ENCODE measurements around the gene BPIFB2.
"Not testable (repeated sequence)": the region's sequence is repeated elsewhere in the genome, so short reads cannot be mapped to it uniquely, and the experiment has no call there.

The BPIFB2 gene, protein sequence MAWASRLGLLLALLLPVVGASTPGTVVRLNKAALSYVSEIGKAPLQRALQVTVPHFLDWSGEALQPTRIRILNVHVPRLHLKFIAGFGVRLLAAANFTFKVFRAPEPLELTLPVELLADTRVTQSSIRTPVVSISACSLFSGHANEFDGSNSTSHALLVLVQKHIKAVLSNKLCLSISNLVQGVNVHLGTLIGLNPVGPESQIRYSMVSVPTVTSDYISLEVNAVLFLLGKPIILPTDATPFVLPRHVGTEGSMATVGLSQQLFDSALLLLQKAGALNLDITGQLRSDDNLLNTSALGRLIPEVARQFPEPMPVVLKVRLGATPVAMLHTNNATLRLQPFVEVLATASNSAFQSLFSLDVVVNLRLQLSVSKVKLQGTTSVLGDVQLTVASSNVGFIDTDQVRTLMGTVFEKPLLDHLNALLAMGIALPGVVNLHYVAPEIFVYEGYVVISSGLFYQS

DNA sequence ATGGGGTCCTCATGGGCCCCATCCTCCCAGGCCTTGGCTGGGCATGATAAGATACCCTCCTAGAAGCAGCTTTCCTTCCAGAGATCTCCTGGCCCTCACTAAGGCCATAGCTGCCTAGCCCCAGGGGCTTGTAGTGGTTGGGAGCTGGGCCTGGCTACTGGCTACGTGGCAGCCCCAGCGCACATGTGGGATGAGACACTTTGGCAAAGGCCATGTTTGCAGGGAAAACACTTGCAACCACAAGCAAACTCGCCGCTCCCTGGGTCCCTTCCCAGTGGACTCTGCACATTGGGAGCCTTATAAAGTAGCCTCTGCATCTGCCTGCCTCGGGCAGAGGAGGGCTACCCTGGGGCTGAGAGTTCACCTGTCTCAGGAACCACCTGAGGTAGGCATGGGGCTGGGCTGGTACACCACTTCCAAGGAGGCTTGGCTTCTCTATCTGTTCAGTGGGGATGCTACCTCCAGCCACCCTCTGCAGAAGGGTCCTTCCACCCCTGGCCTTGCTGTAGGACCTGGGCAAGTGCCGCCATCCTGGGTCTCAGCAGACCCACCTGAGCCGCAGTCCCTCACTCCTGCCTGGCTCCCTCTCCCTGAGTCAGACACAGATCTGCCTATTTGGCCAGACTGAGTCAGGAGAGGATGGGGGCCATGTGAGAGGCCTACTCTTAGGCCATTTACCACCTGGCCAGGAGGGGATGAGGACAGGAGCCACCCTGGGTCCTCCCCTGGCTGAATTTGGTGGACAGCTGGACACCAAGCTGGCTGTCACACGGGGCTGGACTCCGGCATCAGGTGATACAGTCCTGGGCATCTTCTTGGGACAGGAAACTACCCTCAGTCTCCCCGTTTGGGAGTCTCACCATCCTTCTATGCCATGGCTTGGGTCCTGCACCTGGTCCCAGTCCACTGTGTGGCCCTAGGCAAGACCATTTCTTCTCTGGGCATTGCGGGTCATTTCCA, at the start of gene BPIFB2:
BPIFB2 (plus strand) TSS at position 329 of the 960 bp plus-strand sequence. CDS start 871 bp downstream, outside the sequence.
- DNase-seq (ENCODE audit: low read depth in 2 of 2), result no peak

DNA sequence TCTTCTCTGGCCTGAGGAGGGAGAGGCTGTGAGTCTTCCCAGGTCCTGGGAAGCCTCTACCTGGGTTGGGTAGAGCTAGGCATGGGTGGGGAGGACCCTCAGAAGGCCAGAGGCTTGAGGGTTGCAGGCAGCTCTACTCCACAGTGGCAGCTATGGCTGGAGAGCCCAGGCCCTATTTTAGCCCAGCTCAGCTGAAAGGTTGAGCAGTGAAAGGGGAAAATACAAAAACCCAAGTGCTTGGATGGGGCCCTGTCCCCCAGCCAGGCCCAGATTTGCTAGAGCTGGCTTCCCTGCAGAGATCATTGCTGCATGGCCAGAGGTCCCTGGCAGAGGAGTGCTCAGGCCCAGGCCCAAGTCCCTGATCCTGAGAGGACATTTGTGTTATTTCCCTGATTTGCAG, 48.9 kb upstream of the BPIFB2 start:
- no peak for DNase-seq (ENCODE audit: low read depth in 2 of 2)

DNA sequence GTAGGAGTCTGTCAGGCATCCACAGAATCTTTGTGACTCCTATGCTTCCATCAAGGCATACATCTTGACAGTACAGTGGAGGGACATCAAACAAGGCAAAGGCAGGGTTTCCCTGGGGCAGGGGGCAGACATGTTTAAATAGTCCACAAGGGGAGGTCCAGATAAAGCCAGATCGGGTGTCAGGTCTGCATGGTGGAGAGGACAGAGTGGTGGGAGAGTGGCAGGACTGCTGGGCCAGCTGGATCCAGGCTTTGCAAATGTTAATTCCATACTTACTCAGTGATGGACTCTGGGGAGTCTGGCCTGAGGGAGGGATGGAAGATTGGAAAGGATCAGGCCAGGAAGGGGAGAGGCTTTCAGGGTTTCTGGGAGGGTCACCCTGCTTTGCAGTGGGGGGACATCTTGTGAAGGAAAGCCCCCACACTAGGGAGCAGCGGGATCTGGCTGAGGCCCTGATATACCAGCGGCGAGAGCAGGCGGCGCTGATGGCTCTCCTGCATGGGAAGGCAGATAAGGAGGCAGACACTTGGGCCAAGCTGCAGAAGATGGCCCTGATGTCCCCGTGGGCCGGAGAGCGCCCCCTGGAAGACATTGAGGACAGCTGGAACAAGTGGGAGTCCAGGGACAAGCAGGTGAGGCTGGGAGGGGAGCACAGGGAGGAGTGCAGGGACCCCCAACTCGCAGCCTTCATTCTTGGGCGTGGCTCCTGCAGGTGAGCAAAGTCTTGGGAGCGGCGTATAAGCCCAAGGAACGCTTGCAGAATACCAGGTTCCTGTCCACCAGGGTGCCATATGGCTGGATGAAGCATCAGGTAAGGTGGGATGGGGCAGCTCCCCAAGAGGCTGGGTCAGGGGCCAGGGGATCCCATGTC, 47.9 kb upstream of the BPIFB2 start:
- no peak for DNase-seq (ENCODE audit: low read depth in 2 of 2)

DNA sequence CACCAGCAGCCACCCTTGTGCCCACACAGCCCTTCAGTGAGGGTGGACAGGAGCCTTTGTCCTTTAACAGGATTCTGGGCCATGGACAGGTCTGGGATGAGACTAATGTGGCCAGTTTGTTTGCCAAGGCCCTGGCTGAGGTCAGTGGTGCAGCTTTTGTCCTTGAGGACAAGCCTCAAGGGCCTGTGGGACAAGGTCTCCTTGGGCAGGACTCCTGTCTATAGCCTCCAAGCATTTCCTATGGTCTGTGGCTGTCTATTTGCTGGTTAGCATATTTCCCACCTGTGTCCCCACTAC, 47.3 kb upstream of the BPIFB2 start:
- DNase-seq (ENCODE audit: low read depth in 2 of 2), result no peak

DNA sequence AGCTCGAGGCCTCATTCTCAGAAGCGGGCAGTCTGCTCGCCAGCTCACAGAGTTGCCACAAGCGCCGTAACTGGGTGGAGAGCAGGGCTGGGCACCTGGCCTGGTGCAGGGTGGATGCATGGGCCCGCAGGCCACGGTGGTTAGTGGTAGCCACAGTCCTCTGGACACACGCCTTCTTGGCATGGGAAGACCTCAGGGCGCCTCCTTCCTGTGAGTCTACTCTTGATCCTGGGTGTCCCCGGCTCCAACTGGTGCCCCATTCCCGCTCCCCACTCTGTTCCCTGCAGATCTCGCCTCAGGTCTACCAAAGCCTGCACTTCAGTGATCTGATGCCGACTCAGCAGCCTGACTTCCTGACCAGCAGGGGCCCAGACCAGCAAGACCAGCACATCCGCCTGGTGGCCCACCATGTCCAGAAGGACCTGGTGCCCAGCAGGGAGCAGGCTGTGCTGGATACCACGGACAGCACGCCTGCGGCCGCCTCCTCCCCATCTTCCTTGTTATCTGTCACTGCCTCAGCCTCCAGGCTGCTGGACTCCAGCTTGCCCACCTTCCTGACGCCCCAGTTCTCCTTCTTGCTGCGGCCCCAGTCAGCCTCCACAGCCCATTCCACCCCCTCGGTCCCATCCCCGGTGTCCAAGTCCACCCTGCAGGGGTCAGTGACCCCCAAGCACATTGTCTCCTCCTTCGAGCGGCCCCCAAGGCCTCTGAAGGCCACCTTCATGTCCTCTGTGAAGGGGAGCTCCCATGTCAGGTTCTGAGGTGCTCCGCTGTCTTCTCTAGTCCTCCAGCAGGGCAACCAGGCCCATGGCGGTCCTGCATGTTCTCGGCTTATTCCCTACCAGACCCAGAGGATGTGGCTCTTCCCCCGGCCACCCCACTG, 46.4 kb upstream of the BPIFB2 start:
- no peak for DNase-seq (ENCODE audit: low read depth in 2 of 2)

DNA sequence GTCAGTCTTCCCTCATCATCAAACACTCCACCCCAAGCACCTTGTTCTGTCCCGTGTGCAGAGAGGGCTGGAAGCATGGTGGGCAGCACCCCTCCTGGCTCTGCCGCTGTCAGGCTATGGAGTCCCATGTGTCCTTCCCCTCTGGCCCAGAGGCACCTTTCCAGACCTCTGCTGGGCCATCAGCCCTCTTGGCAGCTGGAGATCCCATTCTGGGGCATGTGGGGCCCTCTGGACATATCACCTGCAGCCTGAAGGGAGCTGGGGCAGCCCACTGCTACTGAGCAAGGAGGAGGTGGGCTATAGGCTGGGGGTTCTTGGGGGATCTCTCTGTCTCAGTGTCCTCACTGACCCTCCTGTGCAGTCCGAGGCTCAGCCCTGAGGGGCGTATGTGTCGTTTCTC, 45.5 kb upstream of the BPIFB2 start:
- DNase-seq (ENCODE audit: low read depth in 2 of 2), result no peak

DNA sequence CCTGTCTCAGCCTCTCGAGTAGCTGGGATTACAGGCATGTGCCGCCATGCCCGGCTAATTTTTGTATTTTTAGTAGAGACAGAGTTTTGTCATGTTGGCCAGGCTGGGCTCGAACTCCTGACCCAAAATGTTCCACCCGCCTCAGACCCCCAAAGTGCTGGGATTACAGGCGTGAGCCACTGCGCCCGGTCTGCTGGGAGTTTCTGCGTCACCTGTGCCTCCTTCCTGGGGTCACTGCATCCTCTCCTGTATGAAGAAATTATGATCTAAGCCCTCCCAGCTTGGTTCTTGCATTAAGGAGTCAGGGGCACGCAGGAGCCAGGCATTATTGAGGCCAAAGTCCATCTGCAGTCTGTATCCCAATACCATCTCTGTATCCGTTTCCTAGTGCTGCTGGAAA, 44.9 kb upstream of the BPIFB2 start:
- DNase-seq (ENCODE audit: low read depth in 2 of 2), result not testable (repeated sequence)

DNA sequence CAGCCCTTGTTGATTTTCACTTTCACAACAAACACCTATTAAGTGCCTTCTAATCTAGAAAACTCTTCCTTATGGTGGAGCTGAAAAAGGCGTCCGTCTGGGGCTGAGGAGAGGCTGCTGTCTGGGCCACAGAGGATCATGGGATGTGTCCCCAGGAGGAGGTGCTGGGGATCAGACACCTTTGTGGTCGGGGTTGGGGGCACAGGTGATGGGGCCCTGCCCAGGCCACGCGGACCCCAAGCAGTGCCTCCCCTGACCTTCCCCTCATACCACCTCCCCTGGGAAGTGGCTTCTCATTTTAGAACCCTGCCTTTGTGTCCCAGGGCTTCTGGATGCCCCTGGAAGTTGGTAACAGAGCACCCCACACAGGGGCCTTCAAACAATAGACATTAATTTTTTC, 44.3 kb upstream of the BPIFB2 start:
- DNase-seq (ENCODE audit: low read depth in 2 of 2), result no peak

DNA sequence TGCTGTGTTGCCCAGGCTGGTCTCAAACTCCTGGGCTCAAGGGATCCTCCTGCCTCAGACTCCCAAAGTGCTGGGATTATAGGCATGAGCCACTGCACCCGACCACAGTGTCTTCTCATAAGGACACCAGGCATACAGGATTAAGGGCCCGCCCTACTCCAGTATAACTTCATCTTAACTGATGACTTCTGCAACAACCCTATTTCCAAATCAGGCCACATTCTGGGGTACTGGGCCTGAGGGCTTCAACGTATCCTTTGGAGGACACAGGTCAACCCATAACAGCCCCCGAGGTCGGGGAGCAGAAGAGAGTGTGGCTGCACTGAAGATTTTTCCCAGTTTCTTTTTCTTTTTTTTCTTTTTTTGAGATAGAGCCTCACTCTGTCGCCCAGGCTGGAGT, 42.9 kb upstream of the BPIFB2 start:
- no peak for DNase-seq (ENCODE audit: low read depth in 2 of 2)

DNA sequence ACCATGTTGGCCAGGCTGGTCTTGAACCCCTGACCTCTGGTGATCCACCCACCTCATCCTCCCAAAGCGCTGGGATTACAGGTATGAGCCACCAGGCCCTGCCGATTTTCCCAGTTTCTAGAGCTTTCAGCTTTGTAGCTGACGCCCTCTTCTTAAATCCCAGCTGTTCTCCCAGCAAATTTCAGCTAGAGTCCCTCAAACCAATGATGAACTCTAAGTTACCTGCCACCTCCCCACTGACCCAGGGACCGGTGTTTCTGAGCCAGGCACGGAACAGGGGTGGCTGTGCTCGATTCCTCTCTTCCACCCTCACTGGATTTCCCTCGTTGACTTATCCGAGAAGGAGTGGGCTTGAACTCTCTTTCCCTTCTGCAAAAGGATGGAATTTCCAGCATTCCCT, 42.4 kb upstream of the BPIFB2 start:
- DNase-seq (ENCODE audit: low read depth in 2 of 2), result no peak

DNA sequence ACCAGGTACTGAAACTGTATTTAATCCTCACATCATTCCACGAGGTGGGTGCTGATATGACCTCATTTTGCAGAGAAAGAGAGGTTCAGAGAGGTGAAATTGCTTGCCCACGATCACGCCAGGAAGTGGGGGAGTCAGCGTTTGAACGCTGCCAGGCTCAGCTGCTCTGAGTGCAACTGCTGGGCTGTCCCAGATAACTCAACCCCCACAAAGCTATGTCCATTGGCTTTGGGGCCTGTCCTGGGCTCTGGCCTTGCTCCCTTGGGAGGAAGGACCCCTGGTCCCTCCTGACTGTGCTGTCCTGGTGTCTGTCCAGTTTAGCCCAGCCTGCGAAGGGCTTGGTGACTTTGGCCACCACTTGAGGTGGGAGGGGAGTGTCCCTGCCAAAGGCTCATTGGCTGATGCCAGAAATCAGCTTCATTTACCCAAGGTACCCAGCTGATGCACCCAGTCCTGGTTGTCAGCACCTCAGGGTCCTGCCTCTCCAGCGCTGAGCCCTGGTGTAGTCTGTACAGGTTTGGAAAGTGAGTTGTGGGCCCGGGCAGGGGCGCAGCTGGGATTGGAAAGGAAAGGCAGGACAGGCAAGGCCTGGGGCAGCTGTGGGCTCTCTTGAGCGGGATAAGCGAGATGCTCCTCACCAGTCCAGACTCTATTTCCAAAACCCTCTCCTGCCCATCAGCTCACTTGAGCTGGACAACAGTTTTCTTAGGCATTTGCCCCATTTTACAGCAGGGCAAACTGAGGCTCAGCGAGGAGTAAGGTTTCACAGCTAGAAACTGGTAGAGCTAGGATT, 41.7 kb upstream of the BPIFB2 start:
- no peak for DNase-seq (ENCODE audit: low read depth in 2 of 2)

DNA sequence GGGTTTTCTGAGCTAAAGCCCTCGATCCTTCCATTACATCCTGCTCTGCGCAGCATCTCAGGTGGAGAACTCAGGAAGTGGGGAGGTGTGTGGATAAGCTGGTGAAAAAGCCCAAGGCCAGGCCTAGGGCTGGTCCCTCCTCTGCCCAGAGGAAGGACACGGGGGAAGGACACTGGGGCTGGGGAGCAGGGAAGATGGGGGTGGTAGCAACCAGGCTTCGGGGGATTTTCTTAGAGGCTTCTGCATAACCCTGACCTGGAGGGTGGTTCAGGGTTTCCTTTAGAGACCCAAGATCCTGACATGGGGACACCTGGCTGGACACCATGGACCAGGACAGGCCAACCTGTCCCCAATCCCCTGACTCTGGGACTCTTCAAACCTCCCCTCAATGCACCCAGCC, 41.1 kb upstream of the BPIFB2 start:
- DNase-seq (ENCODE audit: low read depth in 2 of 2), result no peak

DNA sequence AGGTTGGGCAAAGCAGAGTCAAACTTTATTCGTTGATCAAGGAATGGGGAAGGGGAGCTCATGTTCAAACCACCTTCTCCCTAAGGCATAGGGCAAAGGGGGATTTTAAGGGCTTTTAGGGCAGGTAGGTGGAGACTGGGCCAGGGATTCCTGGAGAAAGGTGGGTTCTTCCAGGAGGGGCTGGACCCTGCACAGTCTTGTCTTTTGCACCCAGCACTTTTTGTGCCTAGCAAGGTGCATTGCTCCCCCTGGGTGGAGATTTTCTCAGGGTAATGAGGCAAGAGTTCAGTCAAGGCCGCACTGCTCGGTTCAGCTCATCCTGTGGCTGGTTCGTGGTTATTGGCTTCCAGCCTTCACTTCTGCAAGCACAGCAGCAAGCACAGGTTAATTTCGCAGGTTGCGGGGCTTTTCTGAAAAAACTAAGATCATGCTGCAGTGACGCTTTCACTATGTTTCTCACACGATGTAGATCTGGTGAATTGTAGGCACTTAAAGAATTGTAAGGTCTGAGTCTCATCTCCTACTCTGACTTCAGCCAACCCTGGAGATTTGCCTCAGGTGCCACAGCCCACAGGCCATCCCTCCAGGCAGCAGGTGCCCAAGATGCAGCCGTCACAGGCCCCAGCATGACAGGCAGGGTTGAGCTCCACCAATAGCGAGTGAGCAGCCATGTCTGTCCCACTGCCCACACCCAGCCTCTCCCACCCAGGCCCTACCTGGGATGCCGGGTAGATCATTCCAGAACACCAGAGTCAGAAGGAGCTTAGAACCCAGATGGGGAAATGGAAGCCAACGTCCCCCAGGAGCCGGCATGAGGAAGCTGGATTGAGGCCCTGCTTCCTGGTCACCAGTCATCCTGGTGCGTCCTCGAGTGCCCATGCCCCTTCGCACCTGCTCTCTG, 40.4 kb upstream of the BPIFB2 start:
- DNase-seq (ENCODE audit: low read depth in 2 of 2), result no peak

DNA sequence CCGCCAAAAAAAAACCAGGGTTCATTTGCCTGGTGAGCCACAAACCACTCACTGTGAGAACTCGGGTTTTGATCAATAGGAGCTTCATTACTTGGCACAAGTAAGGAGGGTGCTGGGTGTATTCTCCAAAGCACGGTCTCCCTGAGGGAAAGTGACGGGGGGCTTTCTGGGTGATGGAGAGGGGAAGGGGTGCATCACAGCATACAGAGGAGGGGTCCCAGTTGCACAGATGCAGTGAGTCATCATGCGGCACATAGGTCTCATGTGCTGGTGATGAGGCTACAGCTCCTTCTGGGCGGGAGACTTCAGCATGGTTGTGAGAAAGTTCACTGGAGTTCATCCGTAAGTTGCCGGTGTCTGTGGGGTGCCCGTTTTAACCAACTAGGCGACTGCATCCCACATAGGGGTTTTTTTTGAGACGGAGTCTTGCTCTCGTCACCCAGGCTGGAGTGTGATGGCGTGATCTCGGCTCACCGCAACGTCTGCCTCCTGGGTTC, 39.5 kb upstream of the BPIFB2 start:
- DNase-seq (ENCODE audit: low read depth in 2 of 2), result peak; percentile 20 to 26

DNA sequence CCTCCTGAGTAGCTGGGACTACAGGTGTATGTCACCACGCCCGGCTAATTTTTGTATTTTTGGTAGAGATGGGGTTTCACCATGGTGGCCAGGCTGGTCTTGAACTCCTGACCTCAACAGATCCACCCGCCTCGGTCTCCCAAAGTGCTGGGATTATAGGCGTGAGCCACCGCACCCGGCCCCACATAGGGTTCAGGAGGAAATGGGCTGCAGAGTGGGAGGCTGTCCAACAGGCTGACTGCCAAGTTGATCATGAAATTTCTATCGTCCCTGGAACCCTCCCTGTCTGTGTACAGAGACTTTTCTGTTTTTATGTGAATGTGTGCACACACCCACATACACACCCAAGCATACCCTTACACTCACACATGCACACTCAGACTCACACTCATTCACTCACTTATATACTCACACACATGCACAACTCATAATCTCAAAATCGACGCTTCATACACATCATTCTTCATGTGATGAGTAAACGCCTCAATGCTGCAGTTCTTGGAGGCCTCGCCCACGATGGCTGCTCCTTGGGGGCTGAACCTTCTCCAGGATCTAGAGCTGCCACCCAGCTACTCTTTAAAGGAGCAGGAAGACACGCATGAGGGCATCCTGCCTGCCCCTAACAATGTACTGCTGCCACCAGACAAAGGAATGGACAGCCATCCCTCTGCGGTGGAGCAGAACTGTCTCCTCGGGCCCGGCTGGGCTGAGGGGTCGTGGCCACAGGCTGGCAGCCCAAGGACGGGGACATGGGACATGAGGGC, 38.8 kb upstream of the BPIFB2 start:
- no peak for DNase-seq (ENCODE audit: low read depth in 2 of 2)

DNA sequence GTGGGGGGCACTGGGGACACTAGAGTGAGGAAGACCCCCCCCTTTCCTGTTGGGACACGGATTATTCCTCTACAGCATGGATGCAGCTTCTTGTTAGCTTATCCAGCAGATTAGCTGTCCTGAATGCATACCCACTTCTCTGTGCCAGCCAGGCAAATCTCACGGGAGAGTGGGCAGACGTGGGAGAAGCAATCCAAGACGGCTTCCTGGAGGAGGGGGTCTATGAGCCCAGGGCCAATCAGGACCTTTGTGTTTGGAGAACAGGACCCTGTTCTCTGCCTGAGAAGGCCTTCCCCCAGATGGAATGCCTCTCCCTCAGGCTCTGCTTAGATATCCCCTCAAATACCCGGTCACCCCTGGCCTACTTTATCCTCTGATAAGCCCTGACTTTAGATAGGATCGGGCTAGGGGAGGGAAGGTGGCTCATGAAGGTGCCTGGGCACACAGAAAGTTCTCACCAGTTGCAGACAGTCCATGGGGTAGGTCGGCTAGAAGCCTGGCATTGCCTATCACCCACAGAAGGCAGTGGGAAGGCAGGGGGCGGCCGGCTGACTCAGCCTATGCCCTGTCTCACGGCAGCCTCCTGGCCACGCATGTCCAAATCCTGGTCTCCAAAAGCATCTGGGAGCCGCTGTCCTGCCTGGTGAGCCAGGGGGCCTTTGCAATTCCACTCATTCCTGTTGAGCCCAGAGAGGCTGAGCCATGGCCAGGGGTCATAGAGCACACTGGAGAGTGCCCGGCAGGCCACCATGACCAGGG, 38.0 kb upstream of the BPIFB2 start:
- DNase-seq (ENCODE audit: low read depth in 2 of 2), result no peak

All from stimulated activated CD8-positive, alpha-beta memory T cell treated with anti-CD3 and anti-CD28 coated beads, Interleukin-15, amount 100 ng/mL, for 4 hours (primary cell).